ACC112 (cell line): Measurements from ENCODE around the gene SPINK1.
"Not testable (repeated sequence)": the region's sequence is repeated elsewhere in the genome, so short reads cannot be mapped to it uniquely, and the experiment has no call there.

Source experiments
- H2AFZ ChIP-seq: fragments of 200-600 bp; sonication (generic); one replicate; pipeline ENCODE4 v1.6.0; 2017; ENCODE audit warnings: antibody characterized with exemption, low read length; ENCODE audit not compliant: unreplicated experiment
- H3K27ac ChIP-seq: fragments of 200-600 bp; sonication (generic); 2 replicates; pipeline ENCODE4 v1.5.1; 2014; ENCODE audit warnings: low read depth, mild to moderate bottlenecking, antibody characterized with exemption, low read length, moderate library complexity
- H3K27me3 ChIP-seq: fragments of 200-600 bp; sonication (generic); 2 replicates; pipeline ENCODE4 v1.6.1; 2014; ENCODE audit warnings: mild to moderate bottlenecking, antibody characterized with exemption, low read length, moderate library complexity, mixed read lengths; ENCODE audit not compliant: insufficient read depth
- H3K36me3 ChIP-seq: fragments of 200-600 bp; sonication (generic); 2 replicates; pipeline ENCODE4 v1.6.1; 2016; ENCODE audit warnings: mild to moderate bottlenecking, antibody characterized with exemption, low read length, moderate library complexity, mixed read lengths; ENCODE audit not compliant: insufficient read depth
- H3K4me1 ChIP-seq: fragments of 200-600 bp; sonication (generic); one replicate; pipeline ENCODE4 v1.6.1; 2016; ENCODE audit warnings: low read length, mixed read lengths; ENCODE audit not compliant: insufficient read depth, unreplicated experiment, control insufficient read depth
- H3K4me3 ChIP-seq: fragments of 200-600 bp; sonication (generic); 2 replicates; pipeline ENCODE4 v1.5.1; 2014; ENCODE audit warnings: mild to moderate bottlenecking, low read depth, low read length
- H3K79me2 ChIP-seq: fragments of 200-600 bp; sonication (generic); one replicate; pipeline ENCODE4 v1.6.0; 2016; ENCODE audit warnings: low read length; ENCODE audit not compliant: control insufficient read depth, unreplicated experiment, insufficient read depth

SPINK1 gene

GRCh38 chr5:147830035-147830434, 1.4 kb downstream of the SPINK1 start:
- Histone ChIP-seq H3K27ac (no peak overlapping the region), H3K27me3 (peaks cover 27% of the 10 kb centered on the region), H3K4me1 (no peaks in the 10 kb centered on the region), H3K36me3 (no peaks in the 10 kb centered on the region), H3K4me3 (no peak overlapping the region), H3K79me2 (no peaks in the 10 kb centered on the region), H2AFZ (no peak overlapping the region)

- H3K4me1 ChIP-seq, H3K79me2 ChIP-seq, H3K27ac ChIP-seq, H3K36me3 ChIP-seq, H3K4me3 ChIP-seq, H2AFZ ChIP-seq: not testable (repeated sequence)
- H3K27me3 ChIP-seq, result peaks cover 25% of the 10 kb centered on the region
Measured at GRCh38 chr5:147827017-147827416, 4.5 kb downstream of the SPINK1 start.

- Histone ChIP-seq H3K27me3 (peaks cover 22% of the 10 kb centered on the region), H3K36me3 (no peaks in the 10 kb centered on the region), H3K79me2 (no peaks in the 10 kb centered on the region), H3K27ac (no peak overlapping the region), H3K4me1 (no peaks in the 10 kb centered on the region), H3K4me3 (no peak overlapping the region), H2AFZ (no peak overlapping the region)
Measured at GRCh38 chr5:147826361-147826760, 5.1 kb downstream of the SPINK1 start.

- H3K27ac ChIP-seq, result no peak overlapping the region
- no peaks in the 10 kb centered on the region for H3K4me1 ChIP-seq
- peaks cover 22% of the 10 kb centered on the region for H3K27me3 ChIP-seq
- no peak overlapping the region for H3K4me3 ChIP-seq
- H3K79me2 ChIP-seq, result no peaks in the 10 kb centered on the region
- peak overlapping the region; percentile 41 for H2AFZ ChIP-seq
- H3K36me3 ChIP-seq, result no peaks in the 10 kb centered on the region
Measured at GRCh38 chr5:147822686-147823491, 8.6 kb downstream of the SPINK1 start.

- H2AFZ ChIP-seq, result peak overlapping the region; percentile 41
- not testable (repeated sequence) for H3K27ac ChIP-seq, H3K4me1 ChIP-seq, H3K4me3 ChIP-seq, H3K79me2 ChIP-seq, H3K36me3 ChIP-seq
- peaks cover 22% of the 10 kb centered on the region; the same call in 1 of the 2 replicates for H3K27me3 ChIP-seq
Measured at GRCh38 chr5:147822222-147822621, 9.2 kb downstream of the SPINK1 start.

GRCh38 chr5:147821766-147822165, 9.7 kb downstream of the SPINK1 start:
- Histone ChIP-seq H3K36me3 (no peaks in the 10 kb centered on the region), H3K27ac (no peak overlapping the region), H3K4me3 (no peak overlapping the region), H3K27me3 (peaks cover 23% of the 10 kb centered on the region; the same call in 1 of the 2 replicates), H3K4me1 (no peaks in the 10 kb centered on the region), H3K79me2 (no peaks in the 10 kb centered on the region), H2AFZ (no peak overlapping the region)

GRCh38 chr5:147819261-147819770, 12.2 kb downstream of the SPINK1 start:
- H3K27me3 ChIP-seq, result peaks cover 21% of the 10 kb centered on the region; the same call in 1 of the 2 replicates
- H3K4me1 ChIP-seq, result no peaks in the 10 kb centered on the region
- H3K27ac ChIP-seq, result no peak overlapping the region
- no peak overlapping the region for H3K4me3 ChIP-seq
- no peaks in the 10 kb centered on the region for H3K79me2 ChIP-seq
- H3K36me3 ChIP-seq, result no peaks in the 10 kb centered on the region
- no peak overlapping the region for H2AFZ ChIP-seq

- no peaks in the 10 kb centered on the region for H3K79me2 ChIP-seq
- no peaks in the 10 kb centered on the region for H3K4me1 ChIP-seq
- no peaks in the 10 kb centered on the region for H3K36me3 ChIP-seq
- peaks cover 21% of the 10 kb centered on the region; the same call in 1 of the 2 replicates for H3K27me3 ChIP-seq
- H3K4me3 ChIP-seq, result no peak overlapping the region
- H2AFZ ChIP-seq, result peak overlapping the region; percentile 51
- H3K27ac ChIP-seq, result no peak overlapping the region
Measured at GRCh38 chr5:147818290-147818689, 13.2 kb downstream of the SPINK1 start.

- no peak overlapping the region for H3K27ac ChIP-seq
- H3K4me3 ChIP-seq, result no peak overlapping the region
- no peaks in the 10 kb centered on the region for H3K79me2 ChIP-seq
- H2AFZ ChIP-seq, result no peak overlapping the region
- H3K27me3 ChIP-seq, result peaks cover 15% of the 10 kb centered on the region
- no peaks in the 10 kb centered on the region for H3K4me1 ChIP-seq
- no peaks in the 10 kb centered on the region for H3K36me3 ChIP-seq
Measured at GRCh38 chr5:147813696-147814095, 17.8 kb downstream of the SPINK1 start.

GRCh38 chr5:147809830-147810666, 21.4 kb downstream of the SPINK1 start:
- Histone ChIP-seq H2AFZ (no peak overlapping the region), H3K79me2 (no peaks in the 10 kb centered on the region), H3K4me1 (no peaks in the 10 kb centered on the region)

More at GRCh38 chr5:147809830-147810666, 21.4 kb downstream of the SPINK1 start:
- Histone ChIP-seq H3K27ac (no peak overlapping the region), H3K27me3 (no peaks in the 10 kb centered on the region; the same call in 1 of the 2 replicates), H3K36me3 (no peaks in the 10 kb centered on the region), H3K4me3 (no peak overlapping the region)
